Left colon (tissue), 2 donors: ENCODE measurements around the gene LIMS1. TPM values are rescaled to one million over a fixed set of nuclear protein-coding genes. Genes with fewer than 3 reads are reported as not detected.

ENCODE experiments used
- total RNA-seq, 2 donors: library from RNA; stranded (reverse); fragmentation: NEBNext Ultra II Directional; extraction: Animal tissue kit (Norgen Biotek cat#: 25700); gene quantifications; one replicate each; pipeline ENCODE4 v1.2.1, GENCODE V29; 2021
- donor health status: DM: no; HTN: no; CAD: no.
- donor health status: DM: yes; HTN: yes; CAD: no.

Gene LIMS1
- total RNA-seq, 2 donors from 2014 or later, result 28.4 to 33.9 TPM

Other genes starting within 250 kb of the LIMS1 start
- 1 to 10 TPM in 1 of 2 donors, under 1 TPM in 1; 0.98 to 3.7 TPM for gene SULT1C2, start 245.6 kb upstream of the LIMS1 start, total RNA-seq
- gene SULT1C4, start 156.5 kb upstream of the LIMS1 start, total RNA-seq, result 1 to 10 TPM in 1 of 2 donors, under 1 TPM in 1; 0.46 to 1.2 TPM
- 10 to 100 TPM; 70.3 to 91.8 TPM for gene GCC2, start 85.3 kb upstream of the LIMS1 start, total RNA-seq
- gene RANBP2, start 185.0 kb downstream of the LIMS1 start, total RNA-seq, result 10 to 100 TPM; 55.8 to 59.9 TPM